HTERT RPE-1 (cell line): ENCODE results near the gene IRF9.
"Not testable (repeated sequence)": the region's sequence is repeated elsewhere in the genome, so short reads cannot be mapped to it uniquely, and the experiment has no call there.

Source experiments
- in situ Hi-C: fragments of 300-500 bp; cut with MboI; formaldehyde crosslinking; loops from 4 replicates; pipeline ENCODE4 v1.14.3; 2020; ENCODE audit warnings: low sequenced_read_pairs

Gene IRF9

DNA sequence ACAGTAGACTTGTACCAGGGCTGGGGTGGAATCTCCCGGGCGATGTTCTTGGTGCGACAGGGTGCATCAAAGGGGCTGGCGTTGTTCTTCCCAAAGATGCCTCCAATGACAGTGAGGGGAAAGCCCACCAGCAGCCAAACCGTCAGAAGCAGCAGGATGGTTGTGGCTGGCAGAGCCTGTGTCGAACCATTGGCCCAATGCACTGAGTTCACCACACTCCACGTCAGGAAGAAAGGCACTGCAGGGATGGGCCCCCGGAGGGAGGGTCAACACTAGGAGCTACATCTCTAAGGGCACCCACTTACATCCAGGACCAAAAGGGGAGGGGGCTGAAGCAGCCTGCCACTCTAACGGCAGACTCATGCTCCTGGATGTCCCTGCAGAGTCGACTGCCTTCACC lies 29.4 kb downstream of the IRF9 start:
- in situ Hi-C loops = no loop called here

DNA sequence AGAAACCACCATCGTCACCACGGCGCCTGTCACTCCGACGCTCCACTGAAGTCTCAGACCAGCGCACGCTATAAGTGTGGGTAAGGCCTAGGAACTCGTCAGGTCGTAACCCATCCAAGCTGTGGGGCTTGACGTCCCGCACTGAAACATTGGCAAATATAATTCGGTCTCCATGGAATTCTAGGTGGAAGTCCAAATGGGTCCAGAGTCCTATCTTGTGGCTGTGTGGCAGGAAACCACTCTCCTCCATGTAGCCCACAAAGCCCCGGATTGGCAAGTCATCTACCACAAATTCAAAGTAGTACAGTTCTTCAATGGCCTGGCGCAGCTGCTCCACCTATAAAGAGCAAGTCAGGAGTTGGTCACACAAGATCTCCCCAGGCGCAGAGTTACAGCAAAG lies 31.9 kb downstream of the IRF9 start:
- in situ Hi-C loops = no loop called here

DNA sequence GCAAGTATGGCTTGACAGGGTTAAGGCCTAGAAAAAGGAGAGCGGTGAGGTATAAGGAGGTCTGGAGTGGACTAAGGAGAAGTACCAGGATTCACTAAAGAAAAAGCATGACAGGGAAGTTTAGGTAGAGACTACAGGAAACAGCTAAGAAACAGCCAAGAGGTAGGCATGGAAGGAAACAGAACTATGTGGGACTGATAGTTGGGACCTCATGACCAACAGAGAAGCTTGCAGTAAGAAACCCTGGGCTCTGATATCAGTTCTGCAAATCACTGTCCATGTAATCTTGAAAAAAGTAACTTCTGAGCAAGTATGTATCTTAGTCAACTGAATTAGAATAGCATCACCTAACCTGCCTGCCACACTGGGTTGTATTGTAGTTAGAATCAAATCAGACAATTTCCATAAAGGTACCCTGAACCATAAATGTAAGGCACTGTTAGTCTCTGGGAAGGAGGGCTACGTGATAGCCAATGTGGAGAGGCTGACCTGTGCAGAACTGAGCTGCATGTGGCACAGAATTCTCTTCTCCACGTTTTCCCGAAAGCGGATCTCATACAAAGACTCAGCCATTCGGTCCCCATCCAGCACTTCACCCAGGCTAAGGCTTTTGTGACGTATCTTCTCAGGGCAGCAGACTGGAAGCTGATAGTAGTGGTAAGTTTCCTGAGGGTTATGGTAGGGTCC lies 33.3 kb downstream of the IRF9 start:
- in situ Hi-C loops = no loop called here

DNA sequence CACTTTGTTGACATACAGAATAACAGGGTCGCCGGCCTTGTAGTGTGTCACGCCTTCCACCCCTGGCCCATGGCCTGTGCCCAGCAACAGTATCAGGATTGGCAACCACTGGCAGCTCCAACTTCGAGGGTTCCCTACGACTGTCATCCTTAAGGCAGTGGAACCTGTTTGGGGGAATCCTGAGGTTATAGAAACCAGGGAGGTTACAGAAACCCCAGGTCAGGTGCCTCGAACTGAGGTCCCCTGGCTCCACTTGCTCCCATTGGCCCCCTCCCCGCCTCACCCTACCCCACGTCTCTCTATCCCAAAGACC lies 33.8 kb downstream of the IRF9 start:
- in situ Hi-C loops = no loop called here

DNA sequence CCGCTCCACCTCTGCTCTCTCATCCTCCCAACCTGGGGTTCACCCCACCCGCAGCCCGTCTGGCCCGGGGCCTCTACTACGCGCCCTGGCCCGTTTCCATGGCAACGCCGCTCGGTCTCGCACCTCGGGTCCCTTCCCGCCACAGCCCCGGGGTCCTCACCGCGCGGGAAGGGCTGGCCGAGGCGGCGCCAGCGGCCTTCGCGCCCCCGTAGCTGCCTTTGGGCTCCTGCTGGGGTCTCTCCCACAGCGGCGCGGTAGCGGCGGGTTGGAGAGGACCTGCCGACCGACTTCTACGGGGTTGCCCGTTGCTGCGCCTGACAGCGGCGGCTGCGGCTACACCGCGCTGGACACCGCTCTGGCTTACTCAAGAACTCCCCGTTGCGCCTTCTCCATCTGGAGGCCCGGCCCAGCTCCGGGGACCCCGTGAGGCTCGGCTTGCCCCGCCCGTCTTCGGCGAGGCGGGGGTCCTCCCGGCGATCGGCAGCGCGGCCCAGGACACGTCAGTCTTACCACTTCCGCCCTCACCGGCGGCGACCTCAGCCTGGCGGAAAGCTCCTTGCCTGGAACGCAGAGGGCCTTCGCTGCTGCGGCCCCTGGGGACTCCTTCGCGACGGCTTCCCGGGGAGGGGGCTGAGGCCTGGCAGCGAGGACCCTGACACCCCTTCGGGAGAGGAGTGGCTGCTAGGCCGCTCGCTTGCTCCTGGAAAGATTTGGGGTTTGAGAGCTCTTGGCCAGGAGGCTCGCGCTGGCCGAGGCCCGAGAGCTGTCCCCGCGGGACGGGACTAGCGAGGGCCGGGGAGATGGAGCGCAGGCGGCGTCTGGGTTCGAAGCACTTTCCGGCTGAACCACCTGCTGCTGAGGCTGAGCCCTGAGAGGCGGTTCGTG lies 34.4 kb downstream of the IRF9 start, which contains the start of gene TM9SF1:
TSS of gene TM9SF1 (minus strand) at position 256 of the 885 bp plus-strand sequence. CDS start 422 bp downstream, outside the sequence.
- in situ Hi-C loops = no loop called here

DNA sequence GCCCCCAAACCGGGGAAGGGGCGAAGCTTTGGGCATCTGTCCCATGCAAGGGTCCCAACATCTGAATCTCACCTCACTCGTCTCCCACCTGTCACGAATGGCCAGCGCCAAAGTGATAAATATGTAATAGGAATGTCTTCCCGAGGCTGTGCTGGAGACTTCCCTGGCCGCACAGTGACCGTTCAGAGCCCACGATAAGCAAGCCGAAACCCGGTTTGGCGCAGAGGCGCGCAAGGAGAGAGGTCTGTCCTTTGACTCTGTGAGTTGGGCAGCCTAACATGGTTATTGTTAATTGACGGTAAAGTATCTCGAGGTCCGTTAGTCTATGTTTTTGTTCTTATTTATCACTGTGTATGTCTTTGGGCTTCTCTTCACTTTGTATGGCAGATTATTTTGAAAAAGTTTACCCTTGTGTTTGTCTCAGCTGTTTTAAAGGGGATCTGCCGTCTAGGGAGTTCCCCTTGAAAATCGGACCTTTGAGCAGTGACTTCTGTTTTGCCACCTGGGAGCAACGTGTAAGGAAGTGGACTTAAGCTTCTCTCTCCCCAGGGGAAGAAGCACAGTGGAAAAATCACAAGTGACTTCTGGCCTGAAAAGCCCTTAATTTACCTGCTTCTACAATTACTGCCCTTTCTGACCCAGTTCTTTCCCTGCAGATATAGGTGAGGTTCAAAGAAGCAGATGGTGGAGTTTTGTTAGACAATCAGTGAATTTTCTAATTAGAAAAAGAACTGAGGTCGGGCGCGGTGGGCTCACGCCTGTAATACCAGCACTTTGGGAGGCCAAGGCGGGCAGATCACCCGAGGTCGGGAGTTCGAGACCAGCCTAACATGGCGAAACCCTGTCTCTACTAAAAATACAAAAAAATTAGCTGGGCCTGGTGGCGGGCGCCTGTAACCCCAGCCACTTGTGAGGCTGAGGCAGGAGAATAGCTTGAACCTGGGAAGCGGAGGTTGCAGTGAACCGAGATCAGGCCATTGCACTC lies 35.3 kb downstream of the IRF9 start:
- in situ Hi-C loops = no loop called here

DNA sequence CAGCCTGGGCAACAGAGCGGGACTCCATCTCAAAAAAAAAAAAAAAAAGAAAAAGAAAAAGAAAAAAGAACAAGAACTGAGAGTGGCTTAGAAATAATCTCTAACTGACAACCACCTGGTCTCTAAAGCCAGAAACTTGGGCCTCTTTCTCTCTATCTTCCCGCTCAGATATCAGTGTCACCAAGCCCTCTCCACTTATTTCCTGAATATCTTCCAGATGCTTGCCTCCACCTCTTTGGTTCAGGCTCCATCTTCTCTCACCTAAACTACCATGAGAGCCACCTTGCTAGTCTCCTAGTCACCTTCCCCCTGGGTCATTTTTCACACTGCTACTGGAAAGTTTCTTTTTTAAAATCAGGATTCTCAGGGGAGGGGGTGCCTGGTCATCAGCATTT lies 36.0 kb downstream of the IRF9 start:
- in situ Hi-C loops = no loop called here

DNA sequence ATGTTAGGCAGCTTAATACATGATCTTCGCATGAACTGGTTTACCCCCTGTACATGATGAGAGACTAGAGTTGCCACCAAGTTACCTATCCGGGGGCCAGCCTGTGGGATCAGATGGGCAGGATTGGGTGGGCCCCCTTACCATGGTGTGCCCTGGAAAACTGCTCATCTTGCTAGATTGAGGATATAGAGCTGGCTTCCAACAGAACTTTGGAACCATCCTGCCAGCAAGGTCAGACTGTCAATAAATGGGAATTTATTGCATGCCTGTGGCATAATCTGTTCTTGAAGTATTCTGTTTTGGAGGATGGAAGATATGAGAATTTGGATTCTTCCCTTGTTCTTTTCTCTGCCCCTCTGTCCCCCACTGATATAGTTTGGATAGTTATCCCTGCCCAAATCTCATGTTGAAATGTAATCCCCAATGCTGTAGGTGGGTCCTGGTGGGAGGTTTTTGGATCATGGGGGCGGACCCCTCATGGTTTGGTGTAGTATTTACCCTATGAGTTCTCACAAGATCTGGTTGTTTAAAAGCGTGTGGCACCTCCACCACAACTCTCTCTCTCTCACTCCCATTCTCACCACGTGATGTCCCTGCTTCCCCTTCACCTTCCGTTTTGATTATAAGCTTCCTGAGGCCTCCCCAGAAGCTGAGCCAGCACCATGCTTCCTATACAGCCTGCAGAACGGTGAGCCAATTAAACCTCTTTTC lies 37.9 kb downstream of the IRF9 start:
- in situ Hi-C loops = no loop called here

DNA sequence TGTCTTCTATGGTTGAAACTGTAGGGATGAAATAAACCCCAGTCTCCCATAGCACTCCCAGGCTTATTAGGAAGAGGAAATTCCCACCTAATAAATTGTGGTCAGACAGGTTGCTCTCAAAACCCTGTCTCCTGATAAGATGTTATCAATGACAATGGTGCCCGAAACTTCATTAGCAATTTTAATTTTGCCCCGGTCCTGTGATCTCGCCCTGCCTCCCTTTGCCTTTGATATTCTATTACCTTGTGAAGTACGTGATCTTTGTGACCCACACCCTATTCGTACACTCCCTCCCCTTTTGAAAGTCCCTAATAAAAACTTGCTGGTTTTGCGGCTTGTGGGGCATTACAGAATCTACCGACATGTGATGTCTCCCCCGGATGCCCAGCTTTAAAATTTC lies 41.5 kb downstream of the IRF9 start:
- in situ Hi-C loops = not testable (repeated sequence)

DNA sequence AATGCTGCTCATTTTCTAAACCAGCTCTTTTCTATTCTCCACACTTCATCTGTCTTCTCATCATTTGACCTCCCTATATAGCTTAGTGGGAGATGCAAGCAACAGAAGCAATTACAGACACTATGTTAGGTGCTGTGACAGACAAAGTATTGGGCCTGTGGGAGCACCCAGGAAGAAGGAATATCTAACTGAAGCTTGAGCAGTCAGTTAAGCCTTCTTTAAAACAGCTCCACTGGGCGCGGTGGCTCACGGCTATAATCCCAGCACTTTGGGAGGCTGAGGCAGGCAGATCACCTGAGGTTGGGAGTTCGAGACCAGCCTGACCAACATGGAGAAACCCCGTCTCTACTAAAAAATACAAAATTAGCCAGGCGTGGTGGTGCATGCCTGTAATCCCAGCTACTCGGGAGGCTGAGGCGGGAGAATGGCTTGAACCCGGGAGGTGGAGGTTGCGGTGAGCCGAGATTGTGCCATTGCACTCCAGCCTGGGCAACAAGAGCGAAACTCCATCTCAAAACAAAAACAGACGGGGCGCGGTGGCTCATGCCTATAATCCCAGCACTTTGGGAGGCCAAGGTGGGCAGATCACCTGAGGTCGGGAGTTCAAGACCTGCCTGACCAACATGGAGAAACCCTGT lies 42.3 kb downstream of the IRF9 start:
- in situ Hi-C loops = not testable (repeated sequence)

DNA sequence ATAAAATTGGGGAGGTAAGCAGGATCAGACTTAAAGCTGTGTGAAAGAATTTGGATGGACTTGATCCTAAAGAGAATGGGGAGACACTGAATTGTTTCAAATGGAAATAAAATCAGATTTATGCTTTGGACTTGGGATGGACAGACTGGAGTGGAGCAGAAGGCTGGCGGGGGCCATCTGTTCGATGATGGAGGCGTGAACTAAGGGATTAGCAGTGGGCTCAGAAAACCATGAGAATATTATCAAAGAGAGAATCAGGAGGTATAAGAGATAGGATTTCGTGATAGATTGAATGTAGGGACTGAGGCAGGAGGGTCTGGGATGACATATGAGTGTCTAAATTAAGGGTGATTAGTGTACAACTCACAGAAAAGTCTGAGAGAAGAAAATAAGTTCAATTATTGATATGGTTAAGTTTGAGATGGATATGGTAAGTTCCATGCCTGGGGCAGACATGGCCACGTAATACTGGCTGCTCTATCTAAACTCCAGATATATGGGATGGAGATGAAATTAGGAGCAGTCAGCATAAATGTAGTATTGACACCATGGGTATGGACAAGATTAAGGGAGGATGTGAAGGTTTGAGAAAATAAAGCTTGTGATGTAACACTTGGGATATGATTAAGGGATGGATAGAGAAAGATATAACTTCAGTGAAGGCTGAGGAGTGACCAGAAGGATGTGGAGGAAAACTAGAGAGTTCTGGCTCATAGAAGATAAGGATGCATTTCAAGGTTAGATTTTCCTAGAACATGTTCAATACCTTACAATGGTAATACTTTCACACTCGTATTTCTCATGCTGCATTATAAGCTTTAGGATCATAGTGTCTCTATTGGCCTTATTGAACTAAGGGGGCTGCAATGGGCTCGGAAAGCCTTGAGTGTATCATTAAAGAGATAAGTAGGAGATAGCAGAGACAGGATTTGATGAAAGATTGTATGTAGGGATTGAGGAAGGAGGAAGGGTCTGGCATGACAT lies 43.4 kb downstream of the IRF9 start:
- in situ Hi-C loops = no loop called here

DNA sequence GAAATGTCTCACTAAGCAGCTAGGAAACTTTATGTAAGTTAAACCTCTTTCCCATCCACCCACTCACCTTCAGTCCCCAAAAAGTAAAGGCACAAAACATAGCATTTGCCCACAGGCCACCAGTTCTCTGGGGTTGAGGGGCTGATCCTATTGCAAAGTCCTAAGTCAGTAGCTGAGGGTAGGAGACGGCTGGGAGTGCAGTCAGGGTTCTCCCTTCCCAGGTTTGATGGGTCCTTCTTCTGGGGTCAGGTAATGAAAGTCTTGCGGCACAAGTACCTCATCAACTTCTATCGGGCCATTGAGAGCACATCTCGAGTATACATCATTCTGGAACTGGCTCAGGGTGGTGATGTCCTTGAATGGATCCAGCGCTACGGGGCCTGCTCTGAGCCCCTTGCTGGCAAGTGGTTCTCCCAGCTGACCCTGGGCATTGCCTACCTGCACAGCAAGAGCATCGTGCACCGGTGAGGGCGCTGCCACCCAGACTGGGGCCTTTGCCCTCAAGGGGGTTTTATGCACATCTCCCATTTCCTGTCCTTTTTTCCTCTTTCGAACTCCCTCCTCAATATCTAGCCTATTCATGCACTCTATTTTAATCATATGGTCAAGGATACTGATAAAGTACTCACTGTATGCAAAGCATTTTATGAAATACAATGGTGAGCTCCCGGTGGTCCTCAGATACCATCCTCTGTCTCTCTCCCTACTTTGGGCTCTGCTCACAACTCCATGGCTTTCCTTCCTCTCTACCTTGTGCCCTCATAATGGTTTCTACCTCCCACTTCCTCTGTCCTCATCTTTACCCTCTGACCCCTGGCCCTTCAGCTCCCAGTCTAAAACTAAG lies 45.4 kb downstream of the IRF9 start:
- in situ Hi-C loops = no loop called here

DNA sequence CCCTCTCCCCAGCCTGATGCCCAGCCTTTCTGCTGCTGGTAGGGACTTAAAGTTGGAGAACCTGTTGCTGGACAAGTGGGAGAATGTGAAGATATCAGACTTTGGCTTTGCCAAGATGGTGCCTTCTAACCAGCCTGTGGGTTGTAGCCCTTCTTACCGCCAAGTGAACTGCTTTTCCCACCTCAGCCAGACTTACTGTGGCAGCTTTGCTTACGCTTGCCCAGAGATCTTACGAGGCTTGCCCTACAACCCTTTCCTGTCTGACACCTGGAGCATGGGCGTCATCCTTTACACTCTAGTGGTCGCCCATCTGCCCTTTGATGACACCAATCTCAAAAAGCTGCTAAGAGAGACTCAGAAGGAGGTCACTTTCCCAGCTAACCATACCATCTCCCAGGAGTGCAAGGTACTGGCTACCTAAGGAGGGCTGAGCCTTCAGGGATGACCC lies 46.1 kb downstream of the IRF9 start:
- in situ Hi-C loops = no loop called here

DNA sequence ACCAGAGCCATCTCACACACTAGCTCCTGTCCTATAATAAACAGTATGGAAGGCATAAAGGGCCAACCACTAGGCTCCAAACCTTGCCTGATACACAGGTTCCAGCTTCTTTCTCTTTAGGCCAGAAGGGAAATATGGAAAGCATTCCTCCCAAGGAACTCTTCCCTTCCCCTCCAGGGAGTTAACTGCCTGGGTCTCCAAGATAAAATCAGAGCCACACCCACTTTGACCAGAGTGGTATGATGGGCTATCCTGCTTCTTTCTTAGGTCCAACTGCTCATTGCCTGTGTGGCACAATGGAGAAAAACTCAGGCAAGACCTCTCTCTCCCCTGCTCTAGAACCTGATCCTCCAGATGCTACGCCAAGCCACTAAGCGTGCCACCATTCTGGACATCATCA lies 46.6 kb downstream of the IRF9 start:
- in situ Hi-C loops = no loop called here

DNA sequence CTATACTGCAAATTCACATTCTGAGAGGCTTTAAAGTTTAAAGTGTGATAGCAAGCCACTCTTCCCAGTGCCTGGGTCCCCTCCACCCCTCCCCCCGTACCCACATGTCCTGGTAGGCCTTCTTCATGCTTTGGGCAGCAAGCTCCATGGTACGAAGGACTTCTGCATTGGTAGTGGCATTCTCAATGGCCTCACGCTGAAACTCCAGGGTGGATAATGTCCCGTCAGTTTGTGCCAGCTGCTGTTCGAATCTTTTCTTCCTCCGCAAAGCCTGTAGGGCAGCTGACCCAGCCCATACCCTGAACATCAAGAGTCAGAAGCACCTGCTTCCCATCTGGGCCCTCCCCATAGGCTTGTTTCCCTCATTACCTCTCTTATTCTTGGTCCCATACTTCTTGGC lies 50.2 kb downstream of the IRF9 start:
- in situ Hi-C loops = no loop called here

DNA sequence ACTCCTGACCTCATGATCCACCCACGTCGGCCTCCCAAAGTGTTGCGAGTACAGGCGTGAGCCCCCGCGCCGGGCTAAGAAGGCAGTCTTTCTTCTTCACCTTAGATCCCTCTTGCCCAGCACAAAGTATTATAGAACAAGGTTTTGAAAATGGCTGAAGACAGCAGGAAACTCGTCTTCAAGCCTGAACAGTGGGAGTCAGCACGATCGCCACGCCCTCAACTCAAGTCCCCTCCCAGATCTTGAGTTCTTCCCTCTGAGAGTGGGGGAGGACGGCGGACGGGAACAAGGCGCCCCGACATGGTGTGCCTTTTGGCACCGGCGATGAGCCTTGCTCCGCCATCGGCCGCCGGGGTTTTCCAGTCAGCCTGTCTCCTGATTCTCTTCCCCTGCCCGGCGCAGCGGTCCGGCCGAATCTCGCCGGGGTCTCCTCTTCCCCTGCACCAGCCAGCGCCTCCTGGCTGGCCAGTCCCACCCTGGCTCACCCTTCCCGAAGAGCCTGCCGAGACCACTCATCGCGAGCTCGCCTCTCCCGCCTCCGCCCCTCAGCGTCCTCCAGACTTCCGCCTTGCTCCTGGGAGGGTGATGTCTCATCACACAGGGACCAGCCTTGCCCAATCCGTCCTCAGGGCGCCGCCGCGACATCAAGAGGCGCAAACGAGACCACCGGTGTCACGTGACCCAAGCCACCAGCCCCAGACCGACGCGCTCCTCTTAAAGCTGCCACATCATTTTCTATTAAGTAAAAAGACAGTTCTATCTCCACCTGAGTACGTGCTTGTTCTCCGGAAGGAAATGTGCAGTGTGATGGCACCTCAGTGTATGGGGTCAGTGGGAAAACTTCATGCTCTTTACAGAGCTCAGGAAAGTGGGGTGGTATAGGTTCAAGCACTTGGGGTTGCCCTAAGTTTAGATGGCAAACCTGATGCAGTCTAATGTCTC lies 52.1 kb downstream of the IRF9 start, which contains the start of gene CHMP4A:
TSS of gene CHMP4A (minus strand) at position 565 of the 942 bp plus-strand sequence. CDS start at position 516, 49 bp downstream.
- in situ Hi-C loops = no loop called here
